ENCODE measurements around the gene GMNC.

Gene GMNC

DNA sequence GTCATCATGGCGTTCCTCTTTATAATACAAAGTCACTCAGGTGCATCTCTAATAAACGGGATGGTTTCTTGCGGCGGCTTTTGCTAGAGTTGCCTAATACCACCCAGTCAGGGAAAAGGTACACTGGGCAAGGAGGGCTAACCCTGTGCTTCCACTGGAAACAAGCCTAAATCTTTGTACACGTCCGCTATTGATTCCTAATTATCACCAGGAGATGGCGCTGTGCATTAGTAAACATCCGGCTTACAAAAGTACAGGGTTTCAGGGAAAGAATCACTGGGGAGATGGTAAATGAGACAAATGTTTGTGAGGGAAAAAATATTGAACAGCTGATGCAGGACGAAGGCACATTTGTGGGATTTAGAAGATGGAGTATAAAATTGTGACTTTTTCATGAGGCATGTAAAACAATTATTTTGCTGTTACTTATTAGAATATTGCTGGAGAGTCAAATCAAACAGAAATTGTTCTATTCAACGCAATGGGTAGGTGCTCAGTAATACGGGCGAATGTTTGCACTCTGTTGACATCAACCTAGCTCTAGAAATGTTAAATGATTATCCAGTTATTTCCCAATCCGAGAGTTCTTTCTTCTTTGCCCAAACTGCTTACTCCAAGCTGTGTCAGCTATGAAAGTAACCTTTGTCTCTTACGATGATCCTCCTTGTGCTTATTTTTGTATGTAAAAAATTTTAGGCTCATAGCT, 50.6 kb downstream of the GMNC start:
- no peaks in the 10 kb centered on the region for H3K36me3 Mint-ChIP-seq (ENCODE audit: low read depth)
- peaks cover 3% of the 10 kb centered on the region for H3K9me3 Mint-ChIP-seq
- no peaks in the 10 kb centered on the region for H3K27me3 Mint-ChIP-seq
- no peak overlapping the region for H3K4me3 Mint-ChIP-seq
- DNase-seq (no peak), ATAC-seq (no peak)
- no peaks in the 10 kb centered on the region for H3K4me1 Mint-ChIP-seq
- H3K27ac Mint-ChIP-seq, result no peak overlapping the region

DNA sequence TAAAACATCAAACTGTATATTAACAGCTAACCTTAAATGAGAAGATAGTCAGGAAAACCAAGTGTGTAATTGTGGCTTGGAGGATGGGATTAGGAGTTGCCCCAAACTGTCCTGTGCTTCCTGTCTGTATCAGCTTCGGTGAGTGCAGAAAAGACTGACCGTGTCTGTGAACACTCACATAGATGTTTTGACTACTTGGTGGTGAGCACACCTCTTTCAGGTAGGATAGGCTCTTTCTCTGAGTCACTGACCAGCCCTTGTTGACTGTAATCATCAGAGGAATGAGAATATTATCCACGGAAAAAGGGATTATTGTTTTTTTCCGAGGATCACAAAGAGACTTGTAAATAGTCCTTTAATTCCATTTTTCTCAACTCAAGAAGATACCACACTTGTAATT, 51.5 kb downstream of the GMNC start:
- Mint-ChIP-seq H3K27ac (no peak overlapping the region), H3K36me3 (ENCODE audit: low read depth) (no peaks in the 10 kb centered on the region), H3K9me3 (no peaks in the 10 kb centered on the region), H3K4me1 (no peaks in the 10 kb centered on the region), H3K27me3 (no peaks in the 10 kb centered on the region), H3K4me3 (no peak overlapping the region)
- DNase-seq (no peak), ATAC-seq (no peak)

GRCh38 chr3:190809351-190809750, 53.1 kb downstream of the GMNC start:
- Mint-ChIP-seq H3K4me1 (no peaks in the 10 kb centered on the region), H3K27me3 (no peaks in the 10 kb centered on the region), H3K9me3 (no peaks in the 10 kb centered on the region), H3K36me3 (ENCODE audit: low read depth) (no peaks in the 10 kb centered on the region), H3K4me3 (no peak overlapping the region), H3K27ac (no peak overlapping the region)
- ATAC-seq, result no peak
- no peak for DNase-seq

- H3K4me1 Mint-ChIP-seq, result no peaks in the 10 kb centered on the region
- H3K27ac Mint-ChIP-seq, result no peak overlapping the region
- no peak overlapping the region for H3K4me3 Mint-ChIP-seq
- H3K9me3 Mint-ChIP-seq, result no peaks in the 10 kb centered on the region
- no peaks in the 10 kb centered on the region for H3K27me3 Mint-ChIP-seq
- ATAC-seq (no peak), DNase-seq (no peak)
- H3K36me3 Mint-ChIP-seq (ENCODE audit: low read depth), result no peaks in the 10 kb centered on the region
Observed at GRCh38 chr3:190807719-190808375, 54.6 kb downstream of the GMNC start.
